NCI-H345 treated with DMSO at 0.1 percent for 48 hours (cell line): Measurements from ENCODE around the gene PRPF38A.
"Not testable (repeated sequence)": the region's sequence is repeated elsewhere in the genome, so short reads cannot be mapped to it uniquely, and the experiment has no call there.

ENCODE experiments used
- DNase-seq: peaks from one replicate; lab custom pipeline; 2025; ENCODE audit not compliant: unreplicated experiment; lab: John Stamatoyannopoulos, UW

PRPF38A gene

GRCh38 chr1:52404116-52404974 lies at the start of gene PRPF38A, which contains the start of gene ORC1:
TSS of gene PRPF38A (plus strand) at chr1:52404602. CDS start at chr1:52404750, 148 bp downstream.
TSS of gene ORC1 (minus strand) at chr1:52404423. CDS start at chr1:52402223, 2,200 bp downstream.
- DNase-seq = peak; percentile 95

- DNase-seq = no peak
These were observed 49.0 kb upstream of the PRPF38A start for GRCh38 chr1:52355436-52355835.

- no peak for DNase-seq
These were observed 48.4 kb upstream of the PRPF38A start for GRCh38 chr1:52355847-52356505.

GRCh38 chr1:52356818-52357355 lies 47.5 kb upstream of the PRPF38A start:
- DNase-seq = no peak

GRCh38 chr1:52357397-52357796 lies 47.0 kb upstream of the PRPF38A start:
- DNase-seq = no peak

- no peak for DNase-seq
These were observed 45.4 kb upstream of the PRPF38A start for GRCh38 chr1:52358851-52359497.

GRCh38 chr1:52359676-52360594 lies 44.5 kb upstream of the PRPF38A start:
- DNase-seq = no peak

- no peak for DNase-seq
These were observed 43.8 kb upstream of the PRPF38A start for GRCh38 chr1:52360595-52360968.

- no peak for DNase-seq
These were observed 40.1 kb upstream of the PRPF38A start for GRCh38 chr1:52364235-52364839.

GRCh38 chr1:52365071-52365745 lies 39.2 kb upstream of the PRPF38A start:
- DNase-seq = no peak

- peak; percentile 96 for DNase-seq
These were observed 38.5 kb upstream of the PRPF38A start, which contains the start of gene CC2D1B for GRCh38 chr1:52365746-52366516. TSS of gene CC2D1B (minus strand) at chr1:52366205. CDS start at chr1:52364620, 1,585 bp downstream.

- no peak for DNase-seq
These were observed 37.9 kb upstream of the PRPF38A start for GRCh38 chr1:52366517-52366827.

GRCh38 chr1:52367272-52367671 lies 37.1 kb upstream of the PRPF38A start:
- DNase-seq = no peak

- DNase-seq = peak; percentile 78
These were observed 35.8 kb upstream of the PRPF38A start for GRCh38 chr1:52368383-52369172.

GRCh38 chr1:52369851-52370250 lies 34.6 kb upstream of the PRPF38A start:
- not testable (repeated sequence) for DNase-seq

- no peak for DNase-seq
These were observed 19.0 kb upstream of the PRPF38A start for GRCh38 chr1:52385376-52385775.

- no peak for DNase-seq
These were observed 17.9 kb upstream of the PRPF38A start for GRCh38 chr1:52386458-52386857.

GRCh38 chr1:52393174-52393573 lies 11.2 kb upstream of the PRPF38A start:
- DNase-seq = no peak
